Nephron progenitor cell (in vitro differentiated cells): Measurements from ENCODE around the gene CDKAL1.

Experiments
- DNase-seq: peaks from one replicate; pipeline ENCODE4 v3.0.0; 2021
- H3K27ac Mint-ChIP-seq: 2 replicates; pipeline ENCODE4 v1.8.0; 2021; ENCODE audit warnings: mild to moderate bottlenecking, moderate library complexity, mixed read lengths
- H3K27me3 Mint-ChIP-seq: 2 replicates; pipeline ENCODE4 v1.8.0; 2021; ENCODE audit warnings: mild to moderate bottlenecking, low read depth, mixed read lengths; ENCODE audit not compliant: poor library complexity
- H3K36me3 Mint-ChIP-seq: 2 replicates; pipeline ENCODE4 v1.8.0; 2021; ENCODE audit warnings: low read depth, mixed read lengths
- H3K4me1 Mint-ChIP-seq: 2 replicates; pipeline ENCODE4 v1.8.0; 2021; ENCODE audit warnings: mixed read lengths
- H3K4me3 Mint-ChIP-seq: 2 replicates; pipeline ENCODE4 v1.8.0; 2021; ENCODE audit warnings: mild to moderate bottlenecking, moderate library complexity, mixed read lengths
- H3K9me3 Mint-ChIP-seq: 2 replicates; pipeline ENCODE4 v1.8.0; 2021; ENCODE audit warnings: mild to moderate bottlenecking, moderate library complexity, mixed read lengths
- TF ChIP-seq, protein P1 (sequence below): fragments of 200-600 bp; sonication (generic); IDR thresholded peaks from 2 replicates; pipeline ENCODE4 v1.5.0; 2021; ENCODE audit warnings: antibody characterized with exemption

Gene CDKAL1

DNA sequence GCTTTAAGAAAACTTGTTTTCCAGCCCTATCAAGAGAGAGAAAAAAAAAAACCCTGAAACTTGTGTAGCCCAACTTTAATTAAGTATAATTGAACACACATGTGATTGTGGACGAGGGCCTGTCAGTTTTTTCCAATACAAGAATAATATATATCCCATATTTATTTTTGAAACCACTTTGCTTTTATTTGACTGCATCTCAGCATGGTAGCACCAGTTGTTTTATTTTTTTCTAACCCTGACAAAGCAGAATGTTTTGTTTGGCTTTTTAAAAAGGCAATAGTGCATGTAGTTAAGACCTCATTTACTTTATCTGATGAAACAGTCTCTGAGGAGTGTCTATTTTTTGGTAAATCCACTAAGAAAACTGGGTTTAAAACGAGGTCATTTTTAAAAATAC is 257.7 kb downstream of the CDKAL1 start:
- TF ChIP-seq, protein P1, sequence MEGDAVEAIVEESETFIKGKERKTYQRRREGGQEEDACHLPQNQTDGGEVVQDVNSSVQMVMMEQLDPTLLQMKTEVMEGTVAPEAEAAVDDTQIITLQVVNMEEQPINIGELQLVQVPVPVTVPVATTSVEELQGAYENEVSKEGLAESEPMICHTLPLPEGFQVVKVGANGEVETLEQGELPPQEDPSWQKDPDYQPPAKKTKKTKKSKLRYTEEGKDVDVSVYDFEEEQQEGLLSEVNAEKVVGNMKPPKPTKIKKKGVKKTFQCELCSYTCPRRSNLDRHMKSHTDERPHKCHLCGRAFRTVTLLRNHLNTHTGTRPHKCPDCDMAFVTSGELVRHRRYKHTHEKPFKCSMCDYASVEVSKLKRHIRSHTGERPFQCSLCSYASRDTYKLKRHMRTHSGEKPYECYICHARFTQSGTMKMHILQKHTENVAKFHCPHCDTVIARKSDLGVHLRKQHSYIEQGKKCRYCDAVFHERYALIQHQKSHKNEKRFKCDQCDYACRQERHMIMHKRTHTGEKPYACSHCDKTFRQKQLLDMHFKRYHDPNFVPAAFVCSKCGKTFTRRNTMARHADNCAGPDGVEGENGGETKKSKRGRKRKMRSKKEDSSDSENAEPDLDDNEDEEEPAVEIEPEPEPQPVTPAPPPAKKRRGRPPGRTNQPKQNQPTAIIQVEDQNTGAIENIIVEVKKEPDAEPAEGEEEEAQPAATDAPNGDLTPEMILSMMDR: no peak
- Mint-ChIP-seq H3K9me3 (no peaks in the 10 kb centered on the region), H3K4me3 (no peak overlapping the region), H3K27ac (peak overlapping the region; percentile 74), H3K4me1 (no peaks in the 10 kb centered on the region), H3K27me3 (no peaks in the 10 kb centered on the region), H3K36me3 (peaks cover 2% of the 10 kb centered on the region)
- DNase-seq: no peak

DNA sequence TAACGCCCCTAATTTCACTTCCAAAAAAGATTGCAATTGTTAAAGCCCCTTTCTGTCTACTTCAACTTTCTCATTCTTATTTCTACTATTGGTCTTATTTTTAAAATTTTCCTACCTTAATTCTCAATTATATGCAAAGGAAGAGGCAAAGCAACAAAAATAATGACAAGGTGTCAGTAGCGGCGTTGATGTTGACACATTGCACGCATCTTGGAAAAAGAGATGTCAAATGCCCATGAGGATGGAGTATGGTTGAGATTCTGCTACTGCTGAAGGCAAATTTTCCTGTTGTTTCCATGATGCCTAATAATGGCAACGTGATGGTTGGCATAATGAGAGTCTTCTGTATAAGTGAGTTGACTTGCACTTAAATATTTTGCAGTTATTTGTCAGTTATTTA is 258.9 kb downstream of the CDKAL1 start:
- Mint-ChIP-seq H3K9me3 (peaks cover 4% of the 10 kb centered on the region), H3K27ac (no peak overlapping the region), H3K27me3 (no peaks in the 10 kb centered on the region), H3K36me3 (peaks cover 13% of the 10 kb centered on the region), H3K4me1 (no peaks in the 10 kb centered on the region), H3K4me3 (no peak overlapping the region)
- DNase-seq: no peak
- TF ChIP-seq, protein P1: no peak

DNA sequence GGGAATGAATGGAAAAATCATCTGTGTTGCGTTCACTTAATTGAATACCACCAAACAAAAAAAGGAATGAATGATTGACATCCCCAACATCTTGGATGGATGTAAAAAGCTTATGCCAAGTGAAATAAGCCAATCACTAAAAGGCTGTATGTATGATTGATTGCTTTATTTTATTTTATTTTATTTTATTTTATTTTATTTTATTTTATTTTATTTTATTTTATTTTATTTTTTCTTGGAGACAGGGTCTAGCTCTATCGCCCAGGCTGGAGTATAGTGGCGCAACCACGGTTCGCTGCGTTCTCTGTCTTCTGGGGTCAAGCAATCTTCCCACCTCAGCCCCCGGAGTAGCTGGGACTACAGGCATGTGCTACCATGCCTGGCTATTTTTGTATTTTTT is 263.3 kb downstream of the CDKAL1 start:
- Mint-ChIP-seq H3K4me1 (peaks cover 2% of the 10 kb centered on the region), H3K9me3 (peaks cover 4% of the 10 kb centered on the region), H3K36me3 (peaks cover 13% of the 10 kb centered on the region), H3K4me3 (no peak overlapping the region), H3K27ac (no peak overlapping the region), H3K27me3 (no peaks in the 10 kb centered on the region)
- TF ChIP-seq, protein P1: no peak
- no peak for DNase-seq

- Mint-ChIP-seq H3K27me3 (no peaks in the 10 kb centered on the region), H3K27ac (no peak overlapping the region), H3K9me3 (peaks cover 4% of the 10 kb centered on the region), H3K4me1 (peaks cover 9% of the 10 kb centered on the region), H3K36me3 (peaks cover 14% of the 10 kb centered on the region), H3K4me3 (no peak overlapping the region)
- TF ChIP-seq, protein P1: no peak
- DNase-seq: no peak
Observed at GRCh38 chr6:20800229-20800628, 266.0 kb downstream of the CDKAL1 start.

DNA sequence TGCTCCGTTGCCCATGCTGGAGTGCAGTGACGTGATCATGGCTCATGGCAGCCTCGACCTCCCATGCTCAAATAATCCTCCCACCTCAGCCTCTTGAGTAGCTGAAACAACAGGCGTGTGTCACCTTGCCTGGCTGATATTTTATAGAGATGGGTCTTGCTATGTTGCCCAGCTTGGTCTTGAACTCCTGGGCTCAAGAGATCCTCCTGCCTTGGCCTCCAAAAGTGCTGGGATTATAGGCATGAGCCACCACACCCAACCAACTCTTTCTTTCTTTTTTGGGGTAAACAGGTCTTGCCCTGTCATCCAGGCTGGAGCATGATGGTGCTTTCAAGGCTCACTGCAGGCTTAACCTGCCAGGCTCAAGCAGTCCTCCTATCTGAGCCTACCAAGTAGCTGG is 266.4 kb downstream of the CDKAL1 start:
- Mint-ChIP-seq H3K36me3 (peaks cover 18% of the 10 kb centered on the region), H3K4me3 (no peak overlapping the region), H3K4me1 (peaks cover 9% of the 10 kb centered on the region), H3K27me3 (no peaks in the 10 kb centered on the region), H3K9me3 (peaks cover 6% of the 10 kb centered on the region), H3K27ac (no peak overlapping the region)
- DNase-seq: no peak
- TF ChIP-seq, protein P1: no peak

GRCh38 chr6:20801595-20801994 is 267.3 kb downstream of the CDKAL1 start:
- Mint-ChIP-seq H3K27ac (no peak overlapping the region), H3K4me1 (peaks cover 9% of the 10 kb centered on the region), H3K36me3 (peaks cover 28% of the 10 kb centered on the region), H3K9me3 (peaks cover 15% of the 10 kb centered on the region), H3K27me3 (no peaks in the 10 kb centered on the region), H3K4me3 (no peak overlapping the region)
- no peak for DNase-seq
- TF ChIP-seq, protein P1: no peak
